Activated CD8-positive, alpha-beta memory T cell treated with anti-CD3 and anti-CD28 coated beads, Interleukin-2, amount 50 U/mL, for 24 hours (primary cell): ENCODE results near the gene PRKAR1B.
"Not testable (repeated sequence)": the region's sequence is repeated elsewhere in the genome, so short reads cannot be mapped to it uniquely, and the experiment has no call there.

ENCODE experiments used
- DNase-seq: peaks from one replicate; pipeline ENCODE4 v3.0.0-alpha.2; 2020; ENCODE audit errors: extremely low read depth

PRKAR1B gene

GRCh38 chr7:756928-757560 is 30.0 kb upstream of the PRKAR1B start:
- no peak for DNase-seq

DNA sequence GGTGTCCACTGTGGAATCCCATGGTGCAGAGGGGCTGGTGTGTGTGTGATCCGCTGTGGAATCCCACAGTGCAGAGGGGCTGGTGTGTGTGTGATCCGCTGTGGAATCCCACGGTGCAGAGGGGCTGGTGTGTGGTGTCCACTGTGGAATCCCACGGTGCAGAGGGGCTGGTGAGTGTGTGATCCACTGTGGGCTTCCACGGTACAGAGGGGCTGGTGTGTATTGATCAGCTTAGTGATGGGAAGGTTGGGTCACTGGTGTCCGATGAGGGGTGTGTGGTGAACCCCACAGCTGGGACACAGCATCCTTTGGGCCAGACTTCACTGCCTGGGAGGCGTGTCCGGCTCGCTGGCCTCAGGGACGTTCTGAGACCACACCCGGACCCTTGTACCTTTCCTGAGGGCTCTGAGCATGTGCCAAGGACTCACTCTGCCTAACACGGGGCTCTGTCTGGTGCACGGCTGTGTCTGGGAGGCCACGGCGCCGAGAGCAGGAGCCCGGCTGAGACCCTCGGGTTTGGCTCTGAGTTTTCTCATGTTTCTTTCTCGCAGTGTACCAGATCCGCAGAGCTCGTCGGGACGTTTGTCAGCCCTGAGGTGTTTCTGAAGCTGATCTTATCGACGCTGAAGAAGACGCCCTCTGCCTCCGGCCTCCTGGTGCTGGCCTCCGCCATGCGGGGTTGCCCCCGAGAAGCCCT is 29.3 kb upstream of the PRKAR1B start:
- DNase-seq = no peak

DNA sequence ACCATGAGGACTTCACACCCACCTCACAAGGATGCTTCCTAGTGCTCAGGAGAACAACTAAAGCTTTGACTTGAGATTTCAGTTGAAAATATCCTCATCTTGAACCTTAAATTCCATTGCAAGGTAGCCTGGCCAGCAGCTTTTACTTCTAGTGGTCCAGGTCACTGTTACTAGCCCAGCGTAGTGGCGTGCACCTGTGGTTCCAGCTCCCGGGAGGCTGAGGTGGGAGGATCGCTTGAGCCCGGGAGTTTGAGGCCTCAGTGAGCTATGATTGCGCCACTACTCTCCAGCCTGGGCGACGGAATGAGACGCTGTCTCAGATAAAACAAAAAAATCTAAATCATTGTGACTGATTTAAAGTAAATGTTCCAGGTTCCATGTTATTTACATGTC is 28.3 kb upstream of the PRKAR1B start:
- no peak for DNase-seq

GRCh38 chr7:754531-755412 is 27.7 kb upstream of the PRKAR1B start:
- DNase-seq = no peak

DNA sequence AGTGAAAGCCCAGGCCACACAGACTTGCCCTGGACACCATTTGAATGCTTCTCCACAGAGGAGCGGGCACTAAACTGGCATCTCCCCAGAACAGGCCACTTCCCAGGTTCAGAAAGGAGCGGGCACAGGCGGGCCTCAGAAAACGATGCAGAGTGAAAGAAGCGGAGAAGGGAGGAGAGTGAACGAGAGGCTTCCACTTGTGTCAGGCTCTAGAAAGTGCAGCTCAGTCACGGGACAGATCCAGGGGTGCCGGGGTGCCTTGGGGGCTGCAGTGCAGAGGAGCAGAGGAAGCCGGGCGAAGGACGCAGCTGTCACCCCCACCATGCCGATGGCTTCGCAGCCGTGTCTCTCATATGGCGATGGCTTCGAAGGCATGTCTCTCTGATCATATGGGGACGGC is 26.1 kb upstream of the PRKAR1B start:
- no peak for DNase-seq

- not testable (repeated sequence) for DNase-seq
Observed at GRCh38 chr7:752256-752655, 25.2 kb upstream of the PRKAR1B start.

DNA sequence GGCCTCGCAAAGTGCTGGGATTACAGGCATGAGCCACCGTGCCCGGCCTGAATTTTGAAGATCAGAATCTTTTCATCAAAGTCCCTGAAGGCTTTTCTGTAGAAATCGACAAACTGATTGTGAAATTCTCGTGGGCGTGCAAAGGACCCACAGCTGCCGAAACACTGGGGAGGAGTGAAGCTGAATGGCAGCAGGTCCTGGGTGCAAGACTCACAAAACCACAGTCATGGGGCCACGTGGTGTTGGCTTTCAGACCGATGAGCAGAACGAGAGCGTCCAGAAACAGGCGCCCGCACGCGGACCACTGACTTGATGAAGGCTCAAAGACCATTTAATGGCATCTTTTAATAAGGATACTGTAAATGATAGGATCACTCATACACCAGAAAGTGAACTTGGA is 24.7 kb upstream of the PRKAR1B start:
- no peak for DNase-seq

DNA sequence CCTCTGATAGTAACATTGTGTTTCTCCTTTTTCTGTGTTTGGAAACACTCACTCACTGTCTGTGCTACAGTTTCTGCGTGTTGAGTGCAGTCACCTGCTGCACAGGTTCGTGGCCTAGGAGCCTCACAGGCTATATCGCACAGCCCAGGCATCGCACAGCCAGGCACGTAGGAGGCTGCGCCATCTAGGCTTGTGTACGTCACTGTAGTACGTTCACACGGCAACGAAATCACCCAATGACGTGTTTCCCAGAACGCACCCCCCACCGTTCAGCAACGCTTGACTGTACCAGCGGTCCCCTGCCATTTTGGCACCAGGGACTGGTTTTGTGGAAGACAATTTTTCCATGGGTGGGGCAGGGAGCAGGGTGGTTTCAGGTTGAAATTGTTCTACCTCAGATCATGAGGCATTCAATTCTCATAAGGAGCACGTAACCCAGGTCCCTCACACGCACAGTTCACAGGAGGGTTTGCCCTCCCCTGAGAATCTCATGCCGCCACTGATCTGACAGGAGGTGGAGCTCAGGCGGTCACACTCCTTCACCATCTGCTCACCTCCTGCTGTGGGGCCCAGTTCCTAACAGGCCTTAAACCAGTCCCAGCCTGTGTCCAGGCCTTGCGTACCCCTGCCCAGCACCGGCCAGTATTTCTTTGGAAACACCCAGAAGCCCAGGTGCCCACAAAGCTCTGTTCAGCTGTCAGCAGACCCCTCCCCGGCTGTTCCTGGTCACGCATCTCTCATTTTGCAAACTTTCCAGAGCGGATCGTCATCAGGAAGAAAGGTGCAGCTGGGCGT is 23.2 kb upstream of the PRKAR1B start:
- DNase-seq = no peak

GRCh38 chr7:749140-749551 is 22.1 kb upstream of the PRKAR1B start:
- DNase-seq = no peak

- no peak for DNase-seq
Observed at GRCh38 chr7:748446-748845, 21.4 kb upstream of the PRKAR1B start.

- DNase-seq = no peak
Observed at GRCh38 chr7:747186-747585, 20.1 kb upstream of the PRKAR1B start.

- no peak for DNase-seq
Observed at GRCh38 chr7:746155-747061, 19.3 kb upstream of the PRKAR1B start.

- DNase-seq = no peak
Observed at GRCh38 chr7:745431-746154, 18.5 kb upstream of the PRKAR1B start.

DNA sequence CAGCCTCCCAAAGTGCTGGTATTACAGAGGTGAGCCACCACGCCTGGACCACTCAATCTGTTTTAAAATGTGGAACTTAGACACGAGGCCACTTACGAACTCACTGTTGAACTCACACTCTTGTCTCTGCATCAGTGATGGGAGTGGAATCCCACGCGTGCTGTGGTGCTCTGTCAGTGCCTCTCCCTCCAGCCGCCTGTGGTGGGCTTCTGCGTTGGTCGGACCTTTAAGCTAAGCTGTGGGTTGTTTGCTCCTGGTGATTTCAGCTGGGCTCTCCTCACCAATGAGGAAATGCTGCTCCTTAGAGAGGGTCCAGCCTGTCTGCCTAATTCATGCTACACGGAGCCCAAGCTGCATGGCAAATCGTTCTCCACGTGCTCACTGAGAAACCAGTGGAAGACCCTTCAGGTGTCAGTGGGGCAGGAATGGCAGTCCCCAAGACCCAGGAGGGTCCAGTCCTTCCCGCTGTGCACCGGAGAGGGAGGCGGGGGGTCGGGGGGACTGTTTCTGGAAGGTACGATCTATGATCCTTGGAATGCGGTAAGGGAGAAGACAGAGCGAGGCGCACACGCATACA is 17.9 kb upstream of the PRKAR1B start:
- DNase-seq = no peak

DNA sequence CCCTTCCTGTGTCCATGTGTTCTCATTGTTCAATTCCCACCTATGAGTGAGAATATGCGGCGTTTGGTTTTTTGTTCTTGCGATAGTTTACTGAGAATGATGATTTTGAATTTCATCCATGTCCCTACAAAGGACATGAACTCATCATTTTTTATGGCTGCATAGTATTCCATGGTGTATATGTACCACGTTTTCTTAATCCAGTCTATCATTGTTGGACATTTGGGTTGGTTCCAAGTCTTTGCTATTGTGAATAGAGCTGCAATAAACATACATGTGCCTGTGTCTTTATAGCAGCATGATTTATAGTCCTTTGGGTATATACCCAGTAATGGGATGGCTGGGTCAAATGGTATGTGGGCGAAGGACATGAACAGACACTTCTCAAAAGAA is 17.0 kb upstream of the PRKAR1B start:
- DNase-seq = not testable (repeated sequence)

DNA sequence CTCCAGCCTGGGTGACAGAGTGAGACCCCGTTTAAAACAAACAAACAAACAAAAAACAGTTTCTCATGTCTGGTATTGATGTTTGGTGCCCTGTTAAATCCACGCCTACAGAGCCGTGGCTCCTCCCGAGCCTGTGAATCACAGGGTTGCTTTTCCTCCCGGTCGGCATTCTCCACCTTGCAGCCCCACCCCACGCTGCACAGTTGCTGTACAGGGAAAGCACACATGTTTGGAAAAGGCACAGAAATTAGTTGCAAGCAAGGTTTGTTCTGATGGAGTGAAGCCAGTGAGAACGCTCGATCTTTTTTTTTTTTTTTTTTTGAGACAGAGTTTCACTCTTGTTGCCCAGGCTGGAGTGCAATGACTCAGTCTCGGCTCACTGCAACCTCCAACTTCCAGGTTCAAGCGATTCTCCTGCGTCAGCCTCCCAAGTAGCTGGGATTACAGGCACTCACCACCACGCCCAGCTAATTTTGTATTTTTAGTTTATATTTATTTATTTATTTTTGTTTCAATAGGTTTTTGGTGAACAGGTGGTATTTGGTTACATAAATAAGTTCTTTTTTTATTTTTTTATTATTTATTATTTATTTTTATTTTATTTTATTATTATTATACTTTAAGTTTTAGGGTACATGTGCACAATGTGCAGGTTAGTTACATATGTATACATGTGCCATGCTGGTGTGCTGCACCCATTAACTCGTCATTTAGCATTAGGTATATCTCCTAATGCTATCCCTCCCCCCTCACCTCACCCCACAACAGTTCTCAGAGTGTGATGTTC is 16.5 kb upstream of the PRKAR1B start:
- not testable (repeated sequence) for DNase-seq

DNA sequence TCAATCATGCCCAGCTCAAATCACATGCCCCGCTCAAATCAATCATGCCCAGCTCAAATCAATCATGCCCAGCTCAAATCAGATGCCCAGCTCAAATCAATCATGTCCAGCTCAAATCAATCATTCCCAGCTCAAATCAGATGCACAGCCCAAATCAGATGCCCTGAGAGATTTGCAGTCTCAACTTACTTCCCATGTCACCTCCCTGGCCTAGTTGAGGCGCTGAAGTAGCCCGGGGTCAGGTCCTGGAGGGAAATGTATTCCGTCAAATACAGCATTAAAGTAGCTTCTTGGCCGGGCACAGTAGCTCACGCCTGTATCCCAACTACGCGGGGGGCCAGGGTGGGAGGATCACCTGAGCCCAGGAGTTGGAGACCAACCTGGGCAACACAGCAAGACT is 15.7 kb upstream of the PRKAR1B start:
- DNase-seq = no peak

DNA sequence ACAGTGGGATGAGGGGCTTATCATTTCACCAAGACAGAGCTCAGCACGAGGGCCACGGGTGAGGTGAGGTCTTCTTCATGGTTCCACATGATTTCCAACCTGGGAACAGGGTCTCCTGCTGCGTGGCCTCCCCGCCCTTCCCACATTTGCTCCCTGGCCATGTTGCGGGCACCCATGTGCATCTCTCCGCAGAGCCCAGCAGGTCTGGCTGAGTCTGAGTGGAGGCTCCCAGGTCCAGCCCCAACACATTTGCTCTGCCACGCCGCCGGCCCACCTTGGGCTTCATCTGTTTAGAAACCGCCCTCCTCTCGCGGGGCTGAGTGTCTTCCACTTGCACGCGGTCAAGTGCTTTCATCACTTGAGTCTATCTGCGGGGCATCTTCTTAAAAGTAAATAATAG is 14.8 kb upstream of the PRKAR1B start:
- no peak for DNase-seq

DNA sequence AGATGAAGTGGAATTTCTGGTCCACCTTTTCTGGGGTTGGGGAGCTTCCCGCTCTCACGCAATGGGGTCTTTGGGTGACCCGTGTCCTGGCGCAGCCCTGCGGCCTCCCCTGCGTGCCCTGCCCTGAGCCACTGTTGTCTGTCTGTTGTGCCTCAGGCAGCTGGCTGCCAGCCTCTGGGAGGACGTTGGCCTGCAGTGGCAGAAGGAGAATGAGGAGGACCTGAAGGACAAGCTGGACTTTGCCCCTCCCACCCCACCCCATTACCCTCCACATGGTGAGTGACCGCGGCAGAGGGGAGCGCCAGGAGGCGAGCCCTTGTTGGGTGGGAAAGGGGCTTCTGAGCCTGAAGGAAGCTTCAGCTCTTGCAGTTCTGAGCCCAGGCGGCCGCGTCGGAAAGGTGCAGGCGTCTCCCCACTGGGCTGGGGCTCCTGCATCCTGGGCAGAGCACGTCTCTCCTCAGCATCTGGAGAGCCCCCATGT is 14.2 kb upstream of the PRKAR1B start:
- no peak for DNase-seq
